Caco-2 (cell line): ENCODE results near the gene CCDC73. TPM values are rescaled to one million over a fixed set of nuclear protein-coding genes. Genes with fewer than 3 reads are reported as not detected.

Experiments
- BruUV-seq: library from RNA; stranded (reverse); fragments of 400-500 nt; replicated peaks from 2 replicates; lab custom pipeline; 2021; lab: Mats Ljungman, UMichigan
- CTCF ChIA-PET: fragments of 300-600 bp; sonication (Branson Sonifier 250); formaldehyde crosslinking; loops from one replicate; lab custom pipeline; 2022; ENCODE audit warnings: antibody characterized with exemption; lab: Charles Lee
- POLR2A ChIA-PET: fragments of 300-600 bp; sonication (Branson Sonifier 250); formaldehyde crosslinking; loops from one replicate; lab custom pipeline; 2022; ENCODE audit warnings: antibody characterized with exemption; lab: Charles Lee
- DNase-seq, 2 experiments: peaks; one replicate each; pipeline versions ENCODE4 v3.0.0 to v3.0.0-alpha.2; 2020 to 2022
- H3K27me3 ChIP-seq: replicated peaks from 2 replicates; pipeline ENCODE4 v1.6.0; 2011; ENCODE audit warnings: low read length; ENCODE audit not compliant: control insufficient read depth, insufficient read depth
- H3K36me3 ChIP-seq: 2 replicates; pipeline ENCODE4 v1.5.1; 2011; ENCODE audit warnings: low read length; ENCODE audit not compliant: control insufficient read depth, insufficient read depth
- H3K4me1 ChIP-seq: fragments of 250-450 bp; sonication (Bioruptor Pico); 2 replicates; pipeline ENCODE4 v1.5.1; 2020; ENCODE audit warnings: mild to moderate bottlenecking
- H3K4me3 ChIP-seq: 2 replicates; pipeline ENCODE4 v1.5.1; 2011; ENCODE audit warnings: low read depth, mild to moderate bottlenecking, control low read depth, low read length
- H3K9me3 ChIP-seq: fragments of 250-450 bp; sonication (Bioruptor Pico); 2 replicates; pipeline ENCODE4 v1.5.1; 2020; ENCODE audit warnings: mild to moderate bottlenecking, moderate library complexity
- H3K27ac Mint-ChIP-seq: one replicate; pipeline ENCODE4 v1.8.0; 2022; ENCODE audit warnings: mixed read lengths; ENCODE audit not compliant: unreplicated experiment
- H3K27me3 Mint-ChIP-seq: one replicate; pipeline ENCODE4 v1.8.0; 2022; ENCODE audit warnings: mixed read lengths; ENCODE audit not compliant: insufficient read depth, unreplicated experiment
- H3K36me3 Mint-ChIP-seq: one replicate; pipeline ENCODE4 v1.8.0; 2022; ENCODE audit warnings: mild to moderate bottlenecking, mixed read lengths; ENCODE audit not compliant: insufficient read depth, unreplicated experiment
- H3K4me1 Mint-ChIP-seq: one replicate; pipeline ENCODE4 v1.8.0; 2022; ENCODE audit warnings: low read depth, mixed read lengths; ENCODE audit not compliant: unreplicated experiment
- H3K4me3 Mint-ChIP-seq: one replicate; pipeline ENCODE4 v1.8.0; 2022; ENCODE audit warnings: mild to moderate bottlenecking, moderate library complexity, mixed read lengths; ENCODE audit not compliant: unreplicated experiment
- H3K9me3 Mint-ChIP-seq: one replicate; pipeline ENCODE4 v1.8.0; 2022; ENCODE audit warnings: mixed read lengths; ENCODE audit not compliant: unreplicated experiment
- CTCF ChIP-seq, 2 experiments: fragments of 200-600 bp in 1 of 2; IDR thresholded peaks; 1 replicate in 1 of 2; 2 replicates in 1 of 2; pipeline versions ENCODE4 v1.5.1 to v1.8.0; 2011 to 2022; ENCODE audit warnings: antibody characterized with exemption in 1 of 2, control low read depth in 1 of 2, inconsistent platforms in 1 of 2, low read depth in 1 of 2, low read length in 1 of 2, mild to moderate bottlenecking in 1 of 2, moderate library complexity in 1 of 2; ENCODE audit not compliant: insufficient read depth in 1 of 2, severe bottlenecking in 1 of 2, unreplicated experiment in 1 of 2
- intact Hi-C: fragments of 100-400 bp; cut with micrococcal nuclease; formaldehyde crosslinking; loops from one replicate; pipeline ENCODE4 v1.10.0; 2022; ENCODE audit not compliant: unreplicated experiment
- total RNA-seq: library from RNA; stranded (reverse); gene quantifications from 2 replicates; pipeline ENCODE4 v1.2.3, GENCODE V29; 2022

CCDC73 gene
- total RNA-seq, 1 experiment from 2014 or later, result not detected

- H3K4me3 ChIP-seq, result no peak overlapping the region
- H3K9me3 ChIP-seq, result no peaks in the 10 kb centered on the region
- no peak overlapping the region for H3K27ac Mint-ChIP-seq
- no peaks in the 10 kb centered on the region for H3K36me3 Mint-ChIP-seq
- ChIA-PET CTCF (no interaction called here), POLR2A (no interaction called here)
- BruUV-seq, result no TSS peak
- intact Hi-C loops, result no loop called here
- DNase-seq, result no peak
- no peak for TF ChIP-seq CTCF (IDR thresholded peaks at IDR 0.05; ENCODE audit: insufficient read depth in 1 of 2, low read depth in 1 of 2, low read length in 1 of 2, severe bottlenecking in 1 of 2, unreplicated experiment in 1 of 2)
- no peaks in the 10 kb centered on the region for H3K4me1 Mint-ChIP-seq
- no peak overlapping the region for H3K4me3 Mint-ChIP-seq
- H3K36me3 ChIP-seq, result no peaks in the 10 kb centered on the region
- no peaks in the 10 kb centered on the region for H3K9me3 Mint-ChIP-seq
- peaks cover 3% of the 10 kb centered on the region for H3K27me3 Mint-ChIP-seq
- no peaks in the 10 kb centered on the region for H3K4me1 ChIP-seq
- no peaks in the 10 kb centered on the region for H3K27me3 ChIP-seq
Observed at GRCh38 chr11:32729976-32730375, 64.5 kb downstream of the CCDC73 start.

GRCh38 chr11:32723332-32723731 lies 71.1 kb downstream of the CCDC73 start:
- Histone ChIP-seq H3K9me3 (no peaks in the 10 kb centered on the region), H3K4me3 (no peak overlapping the region), H3K36me3 (no peaks in the 10 kb centered on the region), H3K27me3 (no peaks in the 10 kb centered on the region), H3K4me1 (no peaks in the 10 kb centered on the region)
- TF ChIP-seq CTCF (IDR thresholded peaks at IDR 0.05; ENCODE audit: insufficient read depth in 1 of 2, low read depth in 1 of 2, low read length in 1 of 2, severe bottlenecking in 1 of 2, unreplicated experiment in 1 of 2), result no peak
- no peaks in the 10 kb centered on the region for H3K36me3 Mint-ChIP-seq
- CTCF ChIA-PET, result no interaction called here
- POLR2A ChIA-PET, result interaction anchor here (0.5 kb wide), 1 partner anchor 69 kb away, joined by 3 read pairs; no protein-coding TSS in a partner anchor
- no peaks in the 10 kb centered on the region for H3K4me1 Mint-ChIP-seq
- intact Hi-C loops, result no loop called here
- no peak for DNase-seq
- no peaks in the 10 kb centered on the region for H3K27me3 Mint-ChIP-seq
- H3K27ac Mint-ChIP-seq, result no peak overlapping the region
- no TSS peak for BruUV-seq
- no peaks in the 10 kb centered on the region for H3K9me3 Mint-ChIP-seq
- H3K4me3 Mint-ChIP-seq, result no peak overlapping the region

- Mint-ChIP-seq H3K27ac (no peak overlapping the region), H3K4me3 (no peak overlapping the region), H3K27me3 (no peaks in the 10 kb centered on the region), H3K9me3 (no peaks in the 10 kb centered on the region), H3K36me3 (no peaks in the 10 kb centered on the region), H3K4me1 (no peaks in the 10 kb centered on the region)
- intact Hi-C loops, result no loop called here
- Histone ChIP-seq H3K27me3 (no peaks in the 10 kb centered on the region), H3K4me3 (no peak overlapping the region), H3K9me3 (no peaks in the 10 kb centered on the region), H3K36me3 (no peaks in the 10 kb centered on the region), H3K4me1 (no peaks in the 10 kb centered on the region)
- CTCF ChIA-PET, result no interaction called here
- POLR2A ChIA-PET, result no interaction called here
- DNase-seq, result no peak
- no TSS peak for BruUV-seq
- TF ChIP-seq CTCF (IDR thresholded peaks at IDR 0.05; ENCODE audit: insufficient read depth in 1 of 2, low read depth in 1 of 2, low read length in 1 of 2, severe bottlenecking in 1 of 2, unreplicated experiment in 1 of 2), result no peak
Observed at GRCh38 chr11:32722255-32722654, 72.2 kb downstream of the CCDC73 start.
